ENCODE results near the gene TTC21B.
"Not testable (repeated sequence)": the region's sequence is repeated elsewhere in the genome, so short reads cannot be mapped to it uniquely, and the experiment has no call there.

Gene TTC21B

GRCh38 chr2:165886487-165887146, 67.0 kb downstream of the TTC21B start:
- DNase-seq (ENCODE audit: low spot score) = no peak

GRCh38 chr2:165877565-165878550, 75.7 kb downstream of the TTC21B start:
- no peak for DNase-seq (ENCODE audit: low spot score)

GRCh38 chr2:165876712-165877111, 76.9 kb downstream of the TTC21B start:
- no peak for DNase-seq (ENCODE audit: low spot score)

DNA sequence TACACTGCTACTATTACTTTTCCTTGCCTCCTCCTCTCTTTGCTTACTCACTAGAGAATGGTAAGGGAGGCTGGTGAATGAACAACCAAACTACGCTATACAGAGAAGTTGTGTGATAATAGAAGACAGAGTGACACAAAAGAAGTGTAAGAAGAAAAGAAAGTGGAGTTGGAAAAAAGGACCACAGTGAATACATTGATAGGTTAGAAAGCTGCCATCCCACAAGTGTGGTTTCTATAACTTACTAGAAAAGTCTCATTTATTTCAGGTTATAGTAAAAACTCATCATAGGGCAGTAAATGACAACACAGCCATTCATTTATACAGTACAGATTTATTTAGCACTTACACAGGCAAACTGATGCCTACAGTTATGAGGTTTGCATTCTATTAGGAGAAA, 77.3 kb downstream of the TTC21B start:
- DNase-seq (ENCODE audit: low spot score) = no peak

- DNase-seq (ENCODE audit: low spot score) = peak; percentile 62
These were observed 79.0 kb downstream of the TTC21B start for GRCh38 chr2:165874445-165875039.

DNA sequence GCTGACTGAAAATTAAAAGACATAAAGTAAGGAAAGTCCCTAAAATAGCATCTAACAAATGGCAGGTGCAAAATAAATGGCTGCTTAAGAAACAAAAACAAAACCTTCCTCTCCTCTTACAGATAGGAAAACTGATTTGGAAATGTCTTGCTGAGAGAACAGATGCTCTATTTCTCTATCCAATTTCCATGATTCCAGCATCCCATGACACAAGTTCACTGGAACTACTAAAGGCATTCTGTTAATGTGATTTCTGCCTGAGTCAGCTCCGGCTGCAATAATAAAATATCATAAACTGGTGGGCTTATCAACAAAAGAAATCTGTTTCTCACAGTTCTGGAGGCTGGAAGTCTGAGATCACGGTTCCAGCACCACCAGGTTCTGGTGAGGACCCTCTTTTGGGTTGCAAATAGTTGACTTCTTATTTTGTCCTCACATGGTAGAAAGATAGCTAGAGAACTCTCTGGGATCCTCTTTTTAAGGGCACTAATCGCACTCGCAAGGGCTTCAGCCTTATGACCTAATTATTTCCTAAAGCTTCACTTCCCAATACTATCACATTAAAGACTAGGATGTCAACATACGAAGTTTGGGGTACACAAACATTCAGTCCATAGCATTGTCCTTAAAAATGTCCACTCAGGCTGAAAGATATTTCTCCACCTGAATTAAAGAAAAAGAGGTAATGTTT, 81.3 kb downstream of the TTC21B start:
- DNase-seq (ENCODE audit: low spot score) = no peak

DNA sequence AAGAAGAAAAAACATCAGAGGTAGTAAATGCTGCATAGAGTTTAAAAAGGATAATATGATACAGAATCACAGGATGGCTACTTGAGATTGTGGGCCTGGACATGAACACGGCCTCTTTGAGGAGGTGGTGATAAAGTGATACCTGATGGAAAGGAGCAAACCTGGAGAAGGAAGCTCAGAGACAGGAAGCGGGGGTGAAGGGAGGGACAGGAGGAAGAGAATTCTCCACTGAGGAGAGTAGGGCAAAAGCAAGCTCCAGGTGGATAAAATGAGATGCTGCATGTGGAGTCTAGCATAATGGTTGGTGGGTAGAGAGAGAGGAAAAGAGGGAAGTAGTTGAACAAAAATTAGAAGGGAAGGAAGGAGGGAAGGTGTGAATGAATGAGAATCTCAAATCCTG, 82.6 kb downstream of the TTC21B start:
- no peak for DNase-seq (ENCODE audit: low spot score)

DNA sequence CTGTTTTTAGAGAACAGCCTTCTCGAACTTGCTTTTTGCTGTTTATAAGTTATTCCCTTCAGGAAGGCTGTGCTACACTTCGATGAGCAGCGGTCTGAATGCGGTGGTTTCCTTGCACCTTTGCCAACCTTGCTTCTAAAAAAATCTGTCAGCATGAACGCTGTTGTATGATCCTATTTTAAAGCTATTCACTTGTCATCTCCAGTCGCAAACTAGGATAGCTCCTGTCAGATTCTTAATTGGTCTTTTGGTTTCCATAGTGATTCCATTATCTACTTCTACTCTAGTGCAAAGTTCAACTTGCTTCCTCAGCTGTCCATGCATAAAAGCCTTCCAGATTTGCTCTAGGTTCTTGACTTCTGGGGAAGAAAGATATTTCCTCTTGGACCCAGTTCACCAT, 83.2 kb downstream of the TTC21B start:
- no peak for DNase-seq (ENCODE audit: low spot score)

DNA sequence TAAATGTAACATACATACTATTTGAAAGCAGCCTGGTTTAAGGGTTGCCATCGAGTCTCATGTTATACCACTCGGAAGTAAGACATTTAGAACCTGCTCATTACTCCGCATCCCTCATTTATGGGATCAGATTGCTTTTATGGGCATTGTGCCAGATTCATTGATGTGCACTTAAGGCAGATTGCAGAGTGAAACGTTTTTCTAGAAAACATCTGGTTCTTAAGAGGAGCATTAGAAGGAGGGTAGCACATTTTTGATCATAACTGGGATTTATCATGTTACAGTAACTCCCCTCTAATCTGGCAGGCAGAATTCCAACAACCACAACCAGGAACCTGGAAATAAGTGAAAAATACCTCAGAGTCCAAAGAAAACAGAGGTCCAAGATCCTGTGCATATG, 85.4 kb downstream of the TTC21B start:
- no peak for DNase-seq (ENCODE audit: low spot score)

- peak; percentile 33 for DNase-seq (ENCODE audit: low spot score)
These were observed 89.3 kb downstream of the TTC21B start for GRCh38 chr2:165864296-165864695.

DNA sequence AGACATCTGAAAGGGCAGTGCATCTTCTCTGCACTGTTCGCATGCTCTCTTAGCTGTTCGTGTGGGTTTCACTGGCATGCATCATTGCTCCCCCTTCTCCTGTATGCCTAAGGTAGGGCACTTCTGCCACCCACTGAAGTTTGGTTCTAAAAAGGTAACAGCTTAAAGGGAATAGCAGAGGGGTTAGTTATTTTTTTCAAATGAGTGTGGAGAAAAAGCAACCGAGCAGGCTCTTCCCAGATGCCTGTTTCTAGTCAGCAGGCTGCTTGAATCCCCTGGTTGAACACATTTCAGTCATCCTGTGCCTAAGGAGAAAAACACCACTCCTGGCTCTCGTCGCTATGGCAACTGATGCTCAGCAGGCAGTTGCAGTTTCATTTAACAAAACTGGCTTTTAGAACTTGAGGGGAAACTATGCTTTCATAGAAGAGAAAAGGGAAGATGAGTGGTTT, 89.7 kb downstream of the TTC21B start:
- DNase-seq (ENCODE audit: low spot score) = no peak

GRCh38 chr2:165861083-165861482, 92.5 kb downstream of the TTC21B start:
- DNase-seq (ENCODE audit: low spot score) = not testable (repeated sequence)

GRCh38 chr2:165859723-165860122, 93.9 kb downstream of the TTC21B start:
- DNase-seq (ENCODE audit: low spot score) = not testable (repeated sequence)

DNA sequence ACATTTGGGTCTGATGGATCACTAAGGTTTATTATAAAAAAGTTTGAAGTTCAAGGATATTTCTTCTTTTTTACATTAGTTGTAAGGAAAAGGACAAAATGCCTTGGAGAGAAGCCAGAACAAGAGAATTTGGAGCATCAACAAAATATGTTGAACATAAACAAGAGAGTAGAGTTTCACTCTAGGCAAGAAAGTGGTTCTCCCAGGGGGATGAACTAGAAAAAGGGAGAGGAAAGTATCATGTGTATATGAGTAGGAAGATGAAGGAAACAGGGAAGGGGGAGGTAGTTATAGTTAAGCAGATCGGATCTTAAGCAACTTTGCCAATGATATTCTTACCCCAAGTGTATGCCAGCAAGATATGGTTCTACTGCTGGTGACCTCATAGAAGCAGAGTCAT, 95.7 kb downstream of the TTC21B start:
- no peak for DNase-seq (ENCODE audit: low spot score)

GRCh38 chr2:165852394-165852793, 101.2 kb downstream of the TTC21B start:
- no peak for DNase-seq (ENCODE audit: low spot score)

GRCh38 chr2:165847001-165847400, 106.6 kb downstream of the TTC21B start:
- DNase-seq (ENCODE audit: low spot score) = no peak

DNA sequence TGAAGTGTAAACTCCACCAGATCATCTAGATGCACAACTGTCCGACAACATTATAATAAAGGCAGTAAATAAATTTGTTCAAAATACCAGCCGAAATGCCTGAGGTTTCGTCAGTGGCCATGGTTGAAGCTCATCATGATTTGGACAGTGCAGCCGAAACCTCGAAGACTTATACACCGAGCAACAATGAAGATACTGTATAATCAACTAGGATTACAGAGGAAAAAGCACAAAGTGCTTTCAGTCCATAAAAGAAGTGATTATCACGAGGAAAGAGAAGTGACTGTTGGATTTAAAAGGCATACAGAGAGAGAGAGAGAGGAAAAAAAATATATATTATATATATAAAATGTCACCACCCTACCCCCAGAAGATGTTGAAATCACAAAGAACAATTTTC, 107.5 kb downstream of the TTC21B start:
- no peak for DNase-seq (ENCODE audit: low spot score)

DNA sequence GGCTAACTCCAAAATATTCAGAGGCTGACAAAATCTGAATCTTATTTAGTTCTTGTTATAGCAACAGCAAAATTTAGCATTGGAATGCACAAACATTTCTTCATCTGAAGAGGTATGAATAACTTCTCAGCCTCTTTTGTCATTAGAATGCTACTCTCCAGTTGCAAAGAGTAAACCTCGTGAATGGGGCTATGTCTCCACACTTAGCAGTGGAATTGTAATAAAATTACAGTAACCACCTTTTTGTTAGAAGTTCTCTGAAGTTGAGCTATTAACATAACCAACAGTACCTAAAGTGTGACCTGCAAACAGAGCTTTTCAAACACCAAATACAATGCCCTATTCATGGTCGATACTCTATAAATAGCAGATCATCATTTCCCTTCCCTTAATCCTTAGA, 109.4 kb downstream of the TTC21B start:
- DNase-seq (ENCODE audit: low spot score) = no peak

- no peak for DNase-seq (ENCODE audit: low spot score)
These were observed 110.2 kb downstream of the TTC21B start for GRCh38 chr2:165843351-165843750.

DNA sequence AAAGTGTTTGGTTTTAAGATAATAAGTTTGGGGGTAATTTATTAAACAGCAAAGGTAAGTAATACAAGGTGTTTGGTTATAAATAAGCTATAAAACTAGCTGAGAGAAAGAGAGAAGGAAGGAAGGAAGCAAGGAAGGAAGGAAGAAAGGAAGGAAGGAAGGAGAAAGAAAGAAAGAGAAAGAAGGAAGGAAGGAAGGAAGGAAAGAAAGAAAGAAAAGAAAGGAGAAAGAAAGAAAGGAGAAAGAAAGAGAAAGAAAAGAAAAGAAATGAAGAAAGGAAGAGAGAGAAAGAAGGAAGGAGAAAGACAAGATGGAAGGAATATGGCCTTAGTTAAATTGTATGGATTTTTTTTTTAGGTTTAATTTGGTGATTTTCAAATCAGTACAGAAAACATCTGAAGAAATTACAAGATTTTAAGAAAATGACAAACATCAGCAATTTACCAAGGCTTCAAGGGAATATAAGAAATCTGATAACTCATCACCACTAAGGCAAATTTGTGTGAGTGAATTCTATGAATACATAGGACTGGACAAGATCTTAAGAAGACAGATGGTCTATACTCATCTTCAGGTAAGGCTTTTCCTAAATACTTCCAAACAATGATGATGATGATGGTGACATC, 113.1 kb downstream of the TTC21B start:
- no peak for DNase-seq (ENCODE audit: low spot score)

GRCh38 chr2:165839610-165840009, 114.0 kb downstream of the TTC21B start:
- DNase-seq (ENCODE audit: low spot score) = no peak

- no peak for DNase-seq (ENCODE audit: low spot score)
These were observed 116.5 kb downstream of the TTC21B start for GRCh38 chr2:165837122-165837521.
